CD4-positive, alpha-beta T cell treated with Interleukin-15 for 1 hour (primary cell): Measurements from ENCODE around the gene BMPR1A.

Source experiments
- DNase-seq: peaks from one replicate; pipeline ENCODE4 v3.0.0-alpha.2; 2020

BMPR1A gene

DNA sequence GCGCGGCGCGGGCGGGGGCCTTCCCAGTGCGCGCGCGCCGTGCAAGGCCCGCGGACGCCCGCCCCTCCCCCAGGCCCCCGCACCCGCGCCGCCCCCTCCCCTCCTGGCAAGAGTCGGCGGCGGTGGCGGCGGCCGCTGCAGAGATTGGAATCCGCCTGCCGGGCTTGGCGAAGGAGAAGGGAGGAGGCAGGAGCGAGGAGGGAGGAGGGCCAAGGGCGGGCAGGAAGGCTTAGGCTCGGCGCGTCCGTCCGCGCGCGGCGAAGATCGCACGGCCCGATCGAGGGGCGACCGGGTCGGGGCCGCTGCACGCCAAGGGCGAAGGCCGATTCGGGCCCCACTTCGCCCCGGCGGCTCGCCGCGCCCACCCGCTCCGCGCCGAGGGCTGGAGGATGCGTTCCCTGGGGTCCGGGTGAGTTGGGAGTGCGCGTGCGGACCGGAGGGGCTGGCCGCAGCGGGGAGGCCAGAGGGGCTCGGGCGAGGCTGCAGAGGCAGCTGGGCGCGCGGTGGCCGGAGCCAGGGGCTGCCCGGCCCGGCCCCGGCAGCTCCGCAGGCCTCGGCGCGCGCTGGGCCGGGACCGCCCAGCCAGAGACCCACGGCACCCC lies at the start of gene BMPR1A:
Gene BMPR1A (plus strand): TSS at position 109 of the 602 bp plus-strand sequence. CDS start 119,400 bp downstream, outside the sequence.
- DNase-seq: no peak

DNA sequence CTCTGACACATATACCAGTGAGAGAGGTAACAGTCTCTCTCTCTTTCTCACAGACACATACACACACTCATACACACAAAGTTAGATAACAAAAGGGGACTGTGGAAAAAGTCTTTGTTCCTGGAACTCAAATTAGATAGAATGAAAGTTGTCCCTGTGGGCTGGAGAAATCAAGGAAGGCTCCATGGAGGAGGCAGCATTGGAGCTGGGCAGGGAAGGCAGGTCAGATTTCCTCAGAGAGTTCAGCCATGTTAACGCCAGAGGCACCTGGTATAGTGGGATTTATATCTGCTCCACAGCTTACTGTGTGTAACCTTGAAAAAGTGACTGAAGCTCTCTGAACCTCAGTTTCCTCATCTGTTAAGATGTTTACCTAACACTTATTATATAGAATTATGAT lies 49.4 kb upstream of the BMPR1A start:
- no peak for DNase-seq

DNA sequence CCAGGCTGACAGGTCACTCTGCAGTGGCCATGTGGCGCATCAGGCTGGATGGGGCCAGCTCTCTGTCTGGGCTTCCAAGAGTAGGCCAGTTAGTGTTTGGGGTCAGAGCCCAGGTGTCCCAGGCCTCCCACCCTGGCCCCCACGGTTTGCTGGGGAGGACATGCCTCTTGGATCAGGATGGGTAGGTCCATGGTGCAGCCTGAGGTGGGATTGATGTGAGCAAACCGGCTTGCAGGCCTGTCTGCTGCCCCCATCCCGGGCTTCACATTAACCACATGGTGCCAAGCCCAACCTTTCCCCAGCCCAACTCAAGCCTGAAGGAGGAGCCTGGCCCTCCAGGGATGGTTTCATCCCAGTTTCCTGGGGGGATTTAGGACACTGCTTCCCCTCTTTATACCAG lies 48.9 kb upstream of the BMPR1A start:
- DNase-seq: no peak

DNA sequence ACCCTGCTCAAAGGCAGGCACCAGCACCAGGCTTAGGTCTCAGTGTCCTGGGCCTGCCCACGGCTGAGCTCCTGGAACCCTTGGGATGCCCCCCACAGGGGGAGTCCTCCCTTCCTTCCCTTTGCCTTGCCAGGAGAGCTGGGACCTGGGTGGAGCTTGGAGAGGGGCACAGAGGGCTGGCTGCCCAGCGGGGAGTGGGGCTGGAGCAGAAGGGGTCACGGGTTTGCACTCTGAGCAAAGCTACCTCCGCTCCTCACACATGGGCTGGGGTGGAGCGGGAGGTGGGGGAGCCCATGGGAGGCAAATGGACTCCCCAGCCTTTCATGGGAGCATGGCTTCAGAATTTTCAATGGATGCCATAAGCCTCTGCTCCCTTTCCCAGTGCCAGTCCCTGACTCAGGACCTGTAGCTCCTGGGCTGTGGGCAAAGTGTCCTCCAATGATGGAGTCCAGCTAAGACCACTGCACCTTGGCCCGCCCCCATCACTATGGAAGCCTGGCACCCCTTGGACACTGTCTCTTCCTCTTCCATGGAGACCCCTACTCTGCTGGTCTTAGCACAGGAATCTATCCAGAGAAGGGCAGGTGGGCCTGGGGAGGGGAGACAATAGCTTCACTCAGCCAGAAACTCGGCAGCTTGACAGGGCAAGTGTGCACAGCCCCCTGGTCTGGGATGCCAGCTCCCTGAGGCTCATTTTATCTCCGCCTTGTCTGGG lies 48.2 kb upstream of the BMPR1A start:
- DNase-seq: no peak

DNA sequence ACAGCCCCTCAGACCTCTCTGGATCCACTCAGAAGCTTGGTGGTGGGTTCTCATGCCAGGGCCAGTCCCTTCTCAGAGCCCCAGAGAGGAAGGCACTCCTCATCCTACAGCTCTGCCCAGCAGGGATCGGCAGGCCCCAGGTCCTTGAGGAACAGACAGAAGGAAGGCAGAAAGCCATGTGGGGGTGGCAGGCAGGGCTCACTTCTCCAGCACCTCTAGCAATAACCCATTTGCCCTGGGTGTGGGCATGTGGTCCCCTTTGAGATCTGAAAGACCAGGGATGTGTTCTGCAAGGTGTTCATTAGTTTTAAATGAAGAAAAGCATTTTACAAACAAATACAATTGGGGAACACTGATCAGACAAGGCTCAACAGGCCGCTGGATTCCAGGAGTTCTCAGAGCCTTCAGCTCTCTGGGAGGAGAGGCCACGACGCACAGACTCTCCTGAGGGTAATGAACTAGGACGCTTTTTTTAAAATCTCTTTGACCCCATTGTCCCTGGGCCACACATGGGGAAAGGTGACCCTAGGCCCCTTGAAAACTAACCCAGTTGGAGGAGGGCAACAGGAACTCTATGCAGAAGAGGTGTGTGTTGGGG lies 47.5 kb upstream of the BMPR1A start:
- no peak for DNase-seq

DNA sequence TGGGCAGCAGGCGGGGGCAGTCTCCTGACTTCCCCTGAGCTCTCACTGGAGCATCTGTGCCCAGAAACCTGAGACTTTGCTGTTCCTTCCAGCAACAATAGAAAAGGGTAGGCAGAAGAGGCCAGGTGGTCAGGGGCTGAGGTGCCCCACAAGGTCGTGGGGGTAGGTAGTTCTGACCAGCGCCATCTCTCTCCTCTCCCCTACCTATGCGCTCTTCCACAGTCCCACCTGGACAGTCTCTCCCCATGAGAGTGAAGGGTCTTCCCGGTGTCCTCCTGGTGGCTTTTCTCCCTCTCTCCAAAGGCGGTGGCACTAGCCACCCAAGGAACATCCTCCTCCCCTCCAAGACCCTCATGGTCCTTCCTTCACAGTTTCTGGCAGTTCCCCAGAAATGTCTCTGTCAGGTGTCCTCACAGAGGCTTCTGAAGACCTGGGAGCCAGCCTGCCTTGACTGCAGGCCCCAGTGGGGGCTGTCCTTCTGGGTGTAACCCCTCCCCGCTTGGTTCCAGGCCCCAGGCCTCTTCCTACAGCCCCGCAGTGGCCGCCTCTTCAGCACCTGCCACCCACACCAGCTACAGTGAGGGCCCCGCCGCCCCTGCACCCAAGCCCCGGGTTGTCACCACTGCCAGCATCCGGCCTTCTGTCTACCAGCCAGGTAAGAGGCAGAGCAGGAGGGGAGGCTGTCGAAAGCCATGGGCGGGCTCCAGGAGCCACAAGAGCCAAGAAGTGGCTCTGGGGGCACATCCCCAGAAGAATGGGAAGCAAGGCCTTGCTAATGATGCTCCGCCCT lies 46.8 kb upstream of the BMPR1A start:
- DNase-seq: no peak

DNA sequence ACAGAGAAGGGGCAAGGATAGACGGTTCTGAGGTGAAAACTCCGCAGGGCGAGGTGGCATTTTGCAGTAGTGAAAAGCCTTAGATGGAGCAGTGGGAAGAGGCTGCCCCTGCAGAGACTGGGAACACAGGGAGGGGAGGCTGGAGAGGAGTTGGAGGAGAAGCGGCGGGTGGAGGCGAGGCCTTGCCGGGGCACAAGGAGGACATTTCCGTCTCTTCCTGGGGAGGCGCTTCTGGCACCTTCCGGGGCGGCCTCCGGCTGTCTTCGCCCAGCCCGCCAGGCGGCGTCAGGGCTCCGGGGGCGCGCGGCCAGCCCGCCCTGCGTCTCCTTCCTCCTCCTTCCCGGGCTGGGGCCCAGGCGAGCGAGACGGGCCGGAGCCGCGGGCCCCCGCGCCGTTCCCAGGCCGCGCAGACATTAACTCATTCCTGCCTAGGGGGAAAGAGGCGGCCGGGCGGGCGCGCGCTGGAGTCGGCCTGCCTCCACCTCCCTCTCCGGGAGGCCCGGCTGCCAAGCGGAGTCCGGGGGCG lies 45.4 kb upstream of the BMPR1A start:
- DNase-seq: peak; percentile 86

DNA sequence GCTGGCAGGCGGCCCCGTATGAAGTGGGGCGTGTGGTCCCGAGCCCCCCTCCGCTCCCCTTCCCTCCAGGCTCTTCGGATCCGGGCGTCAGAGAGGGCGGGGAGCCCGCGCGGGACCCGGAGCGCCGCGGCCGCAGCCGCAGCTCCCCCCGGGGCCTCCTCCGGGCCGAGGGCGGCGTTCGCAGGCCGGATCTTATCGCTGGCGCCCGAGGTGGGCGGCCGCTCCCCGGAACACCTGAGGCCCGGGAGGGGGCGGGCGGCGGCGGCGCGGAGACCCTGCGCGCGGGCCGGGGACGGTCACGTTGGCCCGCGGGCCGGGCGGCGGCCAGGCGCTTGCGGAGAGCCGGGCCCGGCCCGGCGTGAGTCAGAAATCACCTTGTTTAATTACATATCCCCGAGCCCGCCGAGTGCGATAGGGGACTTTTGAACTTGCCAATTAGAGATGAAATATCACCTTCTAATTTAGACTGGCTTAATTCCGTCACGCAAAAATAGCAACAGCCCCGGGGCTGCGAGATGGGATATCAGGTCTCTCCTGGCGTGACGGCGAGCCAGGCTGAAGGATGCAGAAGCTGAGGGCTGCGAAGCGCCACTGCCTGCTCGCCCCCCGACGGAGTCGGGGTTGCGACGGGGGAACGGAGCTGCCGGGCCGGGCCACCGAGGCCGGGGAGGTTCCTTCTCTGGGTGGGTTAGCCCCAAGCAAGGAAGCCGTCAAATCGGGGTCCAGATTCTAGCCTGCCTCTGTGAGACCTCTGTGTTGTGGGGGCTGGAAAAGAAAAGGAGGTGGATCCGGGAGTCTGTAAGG lies 44.7 kb upstream of the BMPR1A start:
- no peak for DNase-seq

DNA sequence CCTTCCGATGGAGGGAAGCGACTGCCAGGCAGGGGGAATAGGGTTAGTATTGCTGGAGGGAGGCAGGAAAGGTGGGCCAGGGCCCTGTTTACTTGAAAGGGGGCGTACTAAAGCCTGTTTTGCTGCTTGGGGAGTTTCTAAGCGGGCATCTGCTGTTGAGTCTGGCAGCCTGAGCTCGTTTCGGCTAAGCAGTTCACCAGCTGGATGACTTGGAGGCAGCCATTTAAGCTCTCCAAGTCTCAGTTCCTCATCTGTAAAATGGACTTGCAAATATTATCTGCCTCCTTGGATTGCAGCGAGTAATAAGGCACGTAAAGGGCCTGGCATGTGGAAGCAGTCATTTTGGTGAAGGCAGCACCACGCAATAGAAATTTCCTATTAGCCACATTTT lies 44.1 kb upstream of the BMPR1A start:
- peak; percentile 30 for DNase-seq

DNA sequence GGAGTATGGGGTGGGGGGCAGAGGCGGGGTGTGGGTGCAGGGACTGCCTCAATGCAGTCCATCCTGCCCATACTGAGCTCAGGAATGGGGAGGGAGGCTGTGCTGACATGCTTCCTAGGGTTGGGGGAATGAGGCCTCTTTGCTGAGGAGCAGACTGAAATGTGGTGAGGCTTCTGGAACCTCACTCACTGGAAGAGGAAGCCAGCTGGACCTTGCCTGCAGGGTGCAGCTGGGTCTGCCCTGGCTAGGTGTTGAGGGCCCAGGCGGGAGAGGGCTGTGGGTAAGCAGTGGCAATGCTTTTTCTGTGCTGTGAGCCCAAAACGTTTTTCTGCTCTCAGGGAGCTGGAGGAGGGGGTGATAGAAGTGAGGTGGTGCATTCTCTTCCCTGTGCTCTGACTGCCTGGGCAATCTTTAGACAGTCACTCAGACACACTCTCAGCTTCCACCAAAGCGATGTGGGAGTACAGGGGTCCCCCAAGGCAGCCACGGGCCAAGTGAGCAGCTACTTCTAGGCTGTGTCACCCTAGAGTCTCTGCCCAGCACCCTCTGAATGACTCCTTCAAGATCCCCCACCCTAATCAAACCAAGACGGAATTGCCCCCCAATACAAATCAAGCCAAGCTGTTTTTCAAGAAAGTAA lies 41.1 kb upstream of the BMPR1A start:
- no peak for DNase-seq

DNA sequence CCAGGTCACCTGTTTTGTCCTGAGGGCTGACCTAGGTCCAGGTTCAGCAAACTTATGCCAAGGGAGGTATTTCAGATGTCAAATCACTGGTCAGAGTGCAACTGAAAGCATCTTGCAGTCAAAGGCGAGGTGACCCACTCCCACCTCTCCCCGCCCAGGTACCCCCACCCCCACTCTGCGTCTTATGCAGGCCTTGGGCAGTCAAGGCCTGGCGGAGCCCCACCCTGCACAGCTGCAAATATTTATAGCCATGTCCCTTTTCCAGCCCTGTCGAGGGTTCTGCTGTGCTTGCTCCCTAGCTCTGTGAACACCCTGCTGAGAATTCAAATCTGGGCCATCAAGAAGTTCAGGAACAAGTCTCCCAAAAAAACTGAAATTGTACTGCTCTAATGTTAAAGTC lies 40.6 kb upstream of the BMPR1A start:
- DNase-seq: no peak

DNA sequence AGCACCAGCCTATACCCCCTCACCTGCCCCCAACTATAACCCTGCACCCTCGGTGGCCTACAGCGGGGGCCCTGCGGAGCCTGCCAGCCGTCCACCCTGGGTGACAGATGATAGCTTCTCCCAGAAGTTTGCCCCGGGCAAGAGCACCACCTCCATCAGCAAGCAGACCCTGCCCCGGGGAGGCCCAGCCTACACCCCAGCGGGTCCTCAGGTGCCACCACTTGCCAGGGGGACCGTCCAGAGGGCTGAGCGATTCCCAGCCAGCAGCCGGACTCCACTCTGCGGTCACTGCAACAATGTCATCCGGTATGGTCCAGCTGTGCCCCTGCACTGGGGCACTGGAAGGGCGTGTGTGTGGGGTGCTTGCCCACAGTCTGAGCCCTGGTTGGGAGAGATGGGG lies 40.0 kb upstream of the BMPR1A start:
- no peak for DNase-seq

DNA sequence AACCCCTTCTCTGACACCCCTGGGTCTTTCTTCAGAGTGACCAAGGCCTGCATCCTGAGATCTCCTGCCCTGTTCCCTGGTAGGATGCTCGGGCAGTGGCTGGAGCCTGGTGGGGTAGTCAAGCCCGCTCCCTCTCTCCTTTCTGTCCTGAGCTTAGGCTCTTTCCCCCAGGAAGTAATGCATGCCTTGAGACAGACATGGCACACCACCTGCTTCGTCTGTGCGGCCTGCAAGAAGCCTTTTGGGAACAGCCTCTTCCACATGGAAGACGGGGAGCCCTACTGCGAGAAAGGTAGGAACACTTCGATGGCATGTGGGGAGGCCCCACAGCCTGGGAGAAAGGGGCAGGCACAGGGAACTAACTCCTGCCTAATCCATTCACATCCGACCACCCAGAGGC lies 37.9 kb upstream of the BMPR1A start:
- DNase-seq: no peak

DNA sequence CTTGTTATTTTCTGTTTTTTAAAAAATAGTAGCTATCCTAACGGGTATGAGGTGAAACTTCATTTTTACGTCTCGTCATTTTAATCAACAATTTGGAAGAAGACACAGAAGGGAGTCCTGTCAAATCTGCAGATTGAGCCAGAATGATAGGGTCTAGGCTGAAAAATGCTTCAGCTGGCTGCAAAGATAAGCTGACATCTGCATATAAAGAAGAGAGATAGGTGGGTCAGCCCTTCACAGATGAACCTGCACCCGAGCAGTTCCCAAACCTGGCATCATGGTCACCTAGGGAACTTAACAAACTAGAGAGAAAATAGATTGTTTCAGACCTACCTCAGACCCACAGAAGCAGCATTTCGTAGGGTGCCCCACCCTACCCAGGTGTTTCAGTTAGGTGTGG lies 35.2 kb upstream of the BMPR1A start:
- DNase-seq: no peak

DNA sequence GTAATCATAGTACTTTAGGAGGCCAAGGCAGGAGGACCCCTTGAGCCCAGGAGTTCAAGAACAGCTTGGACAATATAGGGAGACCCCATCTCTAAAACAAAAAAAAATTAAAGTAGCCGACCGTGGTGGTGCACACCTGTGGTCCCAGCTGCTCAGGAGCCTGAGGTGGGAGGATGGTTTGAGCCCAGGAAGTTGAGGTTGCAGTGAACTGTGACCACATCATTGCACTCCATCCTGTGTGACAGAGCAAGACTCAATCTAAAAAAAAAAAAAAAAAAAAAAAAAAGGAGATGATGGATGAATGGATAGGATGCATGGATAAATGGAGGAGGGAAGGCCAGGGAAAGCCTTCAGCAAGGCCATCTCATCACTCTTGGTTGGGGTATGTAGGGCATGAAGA lies 33.4 kb upstream of the BMPR1A start:
- no peak for DNase-seq

DNA sequence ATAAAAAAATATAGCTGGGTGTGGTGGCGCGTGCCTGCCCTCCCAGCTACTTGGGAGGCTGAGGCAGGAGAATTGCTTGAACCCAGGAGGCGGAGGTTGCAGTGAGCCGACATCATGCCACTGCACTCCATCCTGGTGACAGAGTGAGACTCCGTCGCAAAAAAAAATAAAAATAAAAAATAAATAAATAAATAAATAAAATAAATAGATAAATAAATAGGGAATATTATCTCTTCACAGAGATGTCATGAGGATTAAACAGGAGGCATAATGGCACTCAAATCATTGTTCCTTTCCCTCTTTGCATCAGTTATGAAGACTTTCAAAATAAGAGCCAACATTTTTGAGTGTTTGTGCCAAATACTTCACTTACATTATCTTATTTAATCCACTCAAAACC lies 32.0 kb upstream of the BMPR1A start:
- DNase-seq: no peak

DNA sequence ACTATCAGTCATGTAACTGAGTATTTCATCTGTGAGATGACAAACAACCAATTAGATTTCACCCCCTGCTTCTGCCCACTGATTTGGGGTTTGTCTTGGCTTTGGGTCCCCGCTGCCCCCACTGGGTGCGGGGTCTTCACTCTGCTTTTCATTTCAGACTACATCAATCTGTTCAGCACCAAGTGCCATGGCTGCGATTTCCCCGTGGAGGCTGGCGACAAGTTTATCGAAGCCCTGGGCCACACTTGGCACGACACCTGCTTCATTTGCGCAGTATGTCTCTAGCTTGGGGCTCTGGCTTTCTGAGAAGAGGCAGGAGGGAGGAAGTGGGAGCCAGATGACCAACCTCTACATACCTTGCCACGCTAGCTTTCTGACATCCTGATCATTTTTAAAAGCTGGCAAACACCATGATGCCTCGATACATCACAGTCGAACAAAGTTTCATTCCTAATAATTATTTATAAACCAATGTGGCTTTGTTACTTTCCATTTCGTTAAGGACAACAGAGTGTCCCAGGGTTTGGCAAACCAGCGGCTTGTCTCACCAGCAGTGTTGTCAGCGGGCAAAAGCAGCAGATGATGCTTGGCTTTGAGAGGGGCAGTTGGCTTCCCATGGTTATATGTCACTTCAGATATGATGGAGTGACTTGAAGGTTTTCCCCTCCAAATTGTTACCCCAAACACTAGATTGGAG lies 30.3 kb upstream of the BMPR1A start:
- no peak for DNase-seq

DNA sequence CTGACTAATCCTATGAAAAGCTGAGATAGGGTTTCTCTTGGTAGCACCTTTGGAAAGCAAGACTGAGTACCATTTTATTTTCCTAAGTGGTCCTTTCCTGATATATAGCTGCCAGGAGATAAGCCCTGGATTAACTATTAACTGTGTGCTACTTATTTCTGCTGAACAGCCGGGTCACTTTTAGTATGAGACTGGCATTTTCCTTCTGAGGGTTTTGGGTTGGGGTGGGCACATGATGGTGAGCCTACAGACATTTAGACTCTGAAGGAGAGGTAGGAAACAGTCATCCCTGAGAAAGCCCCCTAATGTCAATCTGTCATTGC lies 29.8 kb upstream of the BMPR1A start:
- no peak for DNase-seq

DNA sequence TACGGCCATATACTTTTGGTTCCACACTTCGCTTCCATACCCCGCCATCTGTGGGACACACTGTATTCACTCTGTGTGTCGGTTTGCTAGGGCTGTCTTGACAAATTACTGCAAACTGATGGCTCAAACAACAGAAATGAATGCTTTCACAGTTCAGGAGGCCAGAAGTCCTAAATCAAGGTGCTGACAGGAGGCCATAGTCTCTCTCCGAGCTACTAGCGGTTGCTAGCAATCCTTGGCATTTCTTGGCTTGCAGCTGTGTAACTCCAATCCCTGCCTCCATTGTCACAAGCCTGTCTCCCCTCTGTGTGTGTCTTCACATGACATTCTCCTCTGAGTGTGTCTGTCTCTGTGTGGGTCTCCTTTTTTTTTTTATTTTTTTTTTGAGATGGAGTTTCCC lies 28.9 kb upstream of the BMPR1A start:
- DNase-seq: no peak

DNA sequence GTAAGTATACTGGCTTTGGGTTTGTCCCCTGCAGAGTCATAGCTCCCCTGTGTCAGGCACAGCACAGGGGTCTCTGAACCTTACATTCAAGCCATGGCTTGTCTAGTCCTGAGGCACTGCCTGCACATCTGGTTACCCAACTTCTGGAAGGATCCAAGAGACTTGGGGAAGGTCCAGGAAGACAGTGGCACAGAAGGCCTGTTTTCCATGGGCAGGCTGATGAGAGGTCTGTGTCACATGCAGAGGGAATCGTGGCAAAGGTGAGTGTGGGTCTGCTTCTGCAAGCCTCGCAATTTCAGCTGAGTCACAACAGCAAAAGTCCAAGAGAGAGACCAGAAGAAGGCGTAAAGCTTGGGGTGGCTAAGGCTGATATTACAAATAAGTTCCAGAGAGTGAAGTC lies 28.4 kb upstream of the BMPR1A start:
- no peak for DNase-seq

DNA sequence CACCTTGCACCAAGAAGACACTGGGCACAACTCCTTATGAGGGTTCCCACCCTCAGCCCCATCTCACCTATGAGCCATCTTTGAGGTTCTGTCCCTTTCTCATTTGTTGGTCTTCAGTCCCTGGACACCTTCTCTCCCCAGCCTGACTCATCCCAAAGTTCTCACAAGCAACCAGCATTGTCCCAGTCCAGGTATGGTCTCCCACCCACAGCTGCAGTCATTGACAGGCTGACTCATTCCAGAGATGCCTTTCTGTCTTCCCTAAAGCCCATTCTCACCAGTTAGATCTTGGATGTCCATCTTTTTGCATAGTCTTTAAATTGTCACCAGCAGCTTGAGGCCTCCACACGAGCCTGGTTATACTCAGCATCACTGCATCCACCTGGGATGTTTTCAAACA lies 26.7 kb upstream of the BMPR1A start:
- DNase-seq: no peak

DNA sequence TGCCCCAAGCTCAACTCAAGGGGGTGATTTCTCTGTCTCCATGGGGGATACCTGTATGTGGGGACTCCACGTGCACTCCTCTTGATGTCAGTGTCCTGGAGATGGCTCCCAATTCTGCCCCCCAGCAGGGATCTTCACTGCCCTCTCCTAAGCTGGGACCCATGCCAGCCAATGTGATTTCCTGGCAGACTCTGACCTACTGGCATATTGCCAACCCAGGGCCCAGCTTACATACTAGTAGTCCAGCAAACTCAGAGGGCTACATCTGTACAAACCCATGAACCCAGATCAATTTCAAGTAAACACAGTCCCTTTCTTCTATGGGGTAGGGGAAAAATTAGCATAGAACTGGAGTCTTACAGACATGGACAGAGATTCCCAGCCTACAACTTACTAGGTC lies 26.2 kb upstream of the BMPR1A start:
- DNase-seq: no peak
